Adipocyte (in vitro differentiated cells): ENCODE results near the gene BRINP3.

Source experiments
- DNase-seq: peaks from one replicate; pipeline ENCODE4 v3.0.0-alpha.2; 2015; ENCODE audit warnings: low read depth
- H3K27me3 ChIP-seq: replicated peaks from 2 replicates; pipeline ENCODE4 v1.7.0; 2013; ENCODE audit warnings: mild to moderate bottlenecking, low read length, moderate library complexity; ENCODE audit not compliant: control insufficient read depth, insufficient read depth
- H3K36me3 ChIP-seq: 2 replicates; pipeline ENCODE4 v1.7.0; 2013; ENCODE audit warnings: low read length, mild to moderate bottlenecking, moderate library complexity; ENCODE audit not compliant: control insufficient read depth, insufficient read depth, severe bottlenecking
- H3K4me1 ChIP-seq: 2 replicates; pipeline ENCODE4 v1.7.0; 2013; ENCODE audit warnings: mild to moderate bottlenecking, low read length, moderate library complexity; ENCODE audit not compliant: control insufficient read depth, insufficient read depth
- H3K4me3 ChIP-seq: 2 replicates; pipeline ENCODE4 v1.7.0; 2013; ENCODE audit warnings: mild to moderate bottlenecking, low read length, moderate library complexity
- H3K9ac ChIP-seq: 2 replicates; pipeline ENCODE4 v1.7.0; 2013; ENCODE audit warnings: mild to moderate bottlenecking, low read length, moderate library complexity
- H3K9me3 ChIP-seq: 2 replicates; pipeline ENCODE4 v1.7.0; 2013; ENCODE audit warnings: mild to moderate bottlenecking, low read length, moderate library complexity; ENCODE audit not compliant: control insufficient read depth

Gene BRINP3

DNA sequence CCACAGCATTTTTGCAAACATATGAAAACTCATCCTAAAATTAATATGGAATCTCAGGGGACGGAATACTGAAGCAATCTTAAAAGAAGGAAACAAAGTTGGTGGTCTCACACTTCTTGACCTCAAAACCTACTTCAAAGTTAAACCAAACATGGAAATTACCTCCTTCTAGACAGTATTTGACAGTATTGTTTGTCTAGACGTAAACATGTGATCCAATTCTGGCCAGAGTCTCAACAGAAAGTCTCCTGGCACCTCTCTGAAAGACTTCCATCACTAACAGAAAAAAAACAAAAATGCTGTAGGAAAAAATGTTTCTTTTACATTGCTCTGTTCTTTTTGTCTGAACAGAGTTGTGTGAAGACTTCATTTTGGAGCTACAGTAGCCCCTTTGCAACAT is 99.7 kb downstream of the BRINP3 start:
- H3K9ac ChIP-seq: no peak overlapping the region
- H3K9me3 ChIP-seq: no peaks in the 10 kb centered on the region
- no peaks in the 10 kb centered on the region for H3K4me1 ChIP-seq
- H3K36me3 ChIP-seq: no peaks in the 10 kb centered on the region
- no peak overlapping the region for H3K4me3 ChIP-seq
- no peak for DNase-seq
- H3K27me3 ChIP-seq: no peaks in the 10 kb centered on the region

DNA sequence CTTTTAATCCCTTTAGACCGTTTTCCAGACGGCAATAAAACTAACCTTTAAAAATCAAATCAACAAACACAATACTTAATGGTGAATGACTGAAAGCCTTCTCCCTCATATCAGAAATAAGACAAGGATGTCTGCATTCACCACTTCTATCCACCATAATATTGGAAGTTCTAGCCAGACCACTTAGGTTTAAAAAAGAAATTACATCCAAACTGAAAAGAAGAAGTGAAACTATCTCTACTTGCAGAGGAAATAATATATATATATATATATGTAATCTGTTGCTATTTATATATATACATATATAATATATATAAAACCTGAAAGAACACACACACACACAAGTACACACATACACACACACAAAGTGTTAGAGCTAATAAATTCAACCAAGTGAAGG is 100.4 kb downstream of the BRINP3 start:
- no peak for DNase-seq
- Histone ChIP-seq H3K9me3 (no peaks in the 10 kb centered on the region), H3K4me3 (no peak overlapping the region), H3K9ac (no peak overlapping the region), H3K4me1 (no peaks in the 10 kb centered on the region), H3K27me3 (no peaks in the 10 kb centered on the region), H3K36me3 (no peaks in the 10 kb centered on the region)

DNA sequence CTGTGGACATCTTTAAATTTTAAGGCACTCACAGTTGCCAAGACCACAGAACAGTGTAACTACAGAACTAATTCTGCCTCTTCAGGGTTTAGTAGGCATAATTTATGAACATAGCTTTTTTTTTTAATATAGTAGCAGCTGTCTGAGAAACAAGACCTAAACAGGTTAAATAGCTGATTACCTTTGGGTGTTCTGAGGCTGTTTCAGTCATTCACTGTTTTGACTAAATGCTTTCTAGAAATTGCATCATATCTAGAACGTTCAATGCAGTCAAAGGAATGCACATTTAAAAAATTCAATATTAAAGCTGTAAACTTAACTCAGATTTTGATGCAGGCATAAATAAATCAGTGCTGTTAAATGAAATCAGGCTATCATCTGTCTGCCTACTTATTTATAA is 101.6 kb downstream of the BRINP3 start:
- no peaks in the 10 kb centered on the region for H3K4me1 ChIP-seq
- no peak overlapping the region for H3K4me3 ChIP-seq
- H3K9ac ChIP-seq: no peak overlapping the region
- H3K9me3 ChIP-seq: no peaks in the 10 kb centered on the region
- DNase-seq: peak; percentile 59
- H3K27me3 ChIP-seq: no peaks in the 10 kb centered on the region
- H3K36me3 ChIP-seq: no peaks in the 10 kb centered on the region

DNA sequence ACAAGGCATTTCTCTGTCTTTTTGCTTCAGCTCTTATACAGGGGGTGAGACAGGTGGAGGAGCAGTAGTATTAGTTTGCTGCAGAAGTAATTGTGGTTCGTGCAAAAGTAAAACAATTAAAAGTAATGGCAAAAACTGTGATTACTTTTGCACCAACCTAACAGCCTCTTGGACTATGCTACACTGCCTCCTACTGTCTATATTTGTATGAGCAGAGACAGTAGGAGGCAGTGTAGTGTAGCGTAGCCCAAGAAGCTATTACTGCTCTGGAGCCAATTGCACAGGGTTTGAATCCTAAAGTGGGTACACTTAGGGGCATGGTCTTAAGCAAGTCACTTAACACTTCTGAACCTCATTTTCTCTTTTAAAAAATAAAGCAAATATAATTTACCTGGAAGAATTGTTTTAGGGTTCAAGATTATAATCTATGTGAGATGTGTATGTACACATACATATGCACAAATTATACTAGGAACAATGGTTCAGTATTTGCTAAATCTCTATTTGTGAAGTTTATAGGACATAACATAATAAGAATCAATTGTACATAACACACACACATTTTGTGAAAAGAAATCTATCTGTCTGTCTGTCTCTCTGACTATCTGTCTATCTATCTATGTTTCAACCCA is 103.8 kb downstream of the BRINP3 start:
- H3K9ac ChIP-seq: no peak overlapping the region
- H3K27me3 ChIP-seq: no peaks in the 10 kb centered on the region
- peak; percentile 10 for DNase-seq
- H3K4me1 ChIP-seq: no peaks in the 10 kb centered on the region
- H3K4me3 ChIP-seq: no peak overlapping the region
- no peaks in the 10 kb centered on the region for H3K36me3 ChIP-seq
- H3K9me3 ChIP-seq: no peaks in the 10 kb centered on the region

DNA sequence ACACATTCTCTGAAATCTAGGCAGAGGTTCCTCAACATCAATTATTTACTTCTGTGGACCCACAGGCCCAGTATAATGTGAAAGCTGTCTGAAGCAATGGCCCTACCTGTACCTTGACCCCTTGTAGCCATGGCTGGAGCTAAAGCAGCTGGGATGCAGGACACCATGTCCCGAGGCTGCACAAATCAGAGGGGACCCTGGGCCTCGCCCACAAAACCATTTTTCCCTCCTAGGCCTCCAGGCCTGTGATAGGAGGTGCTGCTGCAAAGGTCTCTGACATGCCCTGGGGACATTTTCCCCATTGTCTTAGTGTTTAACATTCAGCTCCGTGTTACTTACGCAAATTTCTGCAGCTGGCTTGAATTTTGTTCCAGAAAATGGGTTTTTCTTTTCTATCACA is 110.5 kb downstream of the BRINP3 start:
- H3K27me3 ChIP-seq: no peaks in the 10 kb centered on the region
- H3K9ac ChIP-seq: no peak overlapping the region
- H3K36me3 ChIP-seq: no peaks in the 10 kb centered on the region
- no peak overlapping the region for H3K4me3 ChIP-seq
- H3K9me3 ChIP-seq: no peaks in the 10 kb centered on the region
- no peak for DNase-seq
- no peaks in the 10 kb centered on the region for H3K4me1 ChIP-seq

DNA sequence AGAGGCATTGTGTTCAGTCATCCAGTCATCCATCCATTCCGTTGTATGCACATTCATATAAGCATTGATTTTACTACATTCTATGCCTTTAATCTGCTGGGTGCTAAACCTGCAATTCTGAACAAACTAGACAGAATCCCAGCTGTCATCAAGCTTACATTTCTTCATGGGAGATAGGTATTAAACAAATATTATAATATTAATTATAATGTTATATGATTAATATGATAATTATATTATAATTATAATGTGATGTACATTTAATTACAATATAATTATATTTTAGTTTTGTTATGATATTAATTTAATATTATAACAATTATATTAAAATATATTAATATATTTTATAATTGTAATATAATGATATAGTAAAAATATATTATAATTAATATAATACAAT is 112.4 kb downstream of the BRINP3 start:
- no peak overlapping the region for H3K9ac ChIP-seq
- no peaks in the 10 kb centered on the region for H3K36me3 ChIP-seq
- DNase-seq: no peak

DNA sequence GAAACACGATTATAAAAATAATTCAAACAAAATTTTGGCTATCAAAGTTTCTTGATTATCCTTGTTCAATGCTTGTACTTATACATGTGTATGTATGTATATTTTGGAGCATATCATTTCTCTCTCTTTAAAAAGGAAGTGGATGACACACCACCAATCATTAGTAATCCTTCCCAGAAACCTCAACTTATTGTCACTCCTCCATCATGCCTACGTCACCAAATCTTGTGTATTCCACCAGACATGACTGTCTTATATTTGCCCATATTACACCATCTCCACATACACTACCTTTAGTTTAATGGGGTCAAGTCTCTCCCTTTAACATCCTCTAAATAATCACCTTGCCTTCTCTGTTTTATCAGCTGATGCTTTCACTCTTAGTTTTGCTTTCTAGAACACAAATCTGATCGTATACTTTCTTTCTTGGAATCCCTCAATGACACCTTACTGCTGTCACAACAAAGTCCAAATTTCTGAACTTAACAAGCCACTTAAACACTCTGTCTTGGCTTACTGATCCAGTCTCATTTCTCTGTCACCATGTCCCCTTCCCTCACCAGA is 124.0 kb downstream of the BRINP3 start:
- DNase-seq: no peak
- no peaks in the 10 kb centered on the region for H3K4me1 ChIP-seq
- H3K4me3 ChIP-seq: no peak overlapping the region

More for the DNA sequence above, 112.4 kb downstream of the BRINP3 start:
- Histone ChIP-seq H3K4me3 (no peak overlapping the region), H3K4me1 (no peaks in the 10 kb centered on the region), H3K27me3 (no peaks in the 10 kb centered on the region), H3K9me3 (no peaks in the 10 kb centered on the region)

DNA sequence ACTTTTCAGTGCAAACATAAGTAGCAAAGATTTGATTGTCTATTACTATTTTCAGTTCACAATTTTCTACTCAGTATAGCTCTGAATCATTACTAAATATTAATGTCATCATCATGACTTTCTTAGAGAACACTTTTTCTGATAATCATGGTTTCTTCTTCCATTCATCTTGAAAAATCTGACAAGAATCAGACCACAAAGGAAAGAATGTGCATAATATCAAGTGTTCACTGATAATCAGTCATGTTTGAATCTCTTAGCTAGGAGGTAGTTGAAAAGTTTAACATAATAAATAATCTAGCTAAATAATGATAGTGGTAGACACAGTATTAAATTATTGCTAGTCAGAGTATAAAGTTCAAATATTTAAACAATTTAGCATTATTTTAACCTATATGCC is 133.2 kb downstream of the BRINP3 start:
- no peaks in the 10 kb centered on the region for H3K9me3 ChIP-seq
- H3K27me3 ChIP-seq: no peaks in the 10 kb centered on the region
- H3K4me3 ChIP-seq: no peak overlapping the region
- DNase-seq: no peak
- H3K4me1 ChIP-seq: no peaks in the 10 kb centered on the region
- no peaks in the 10 kb centered on the region for H3K36me3 ChIP-seq
- no peak overlapping the region for H3K9ac ChIP-seq

More for the DNA sequence above, 124.0 kb downstream of the BRINP3 start:
- Histone ChIP-seq H3K9me3 (no peaks in the 10 kb centered on the region), H3K9ac (no peak overlapping the region), H3K36me3 (no peaks in the 10 kb centered on the region), H3K27me3 (no peaks in the 10 kb centered on the region)

DNA sequence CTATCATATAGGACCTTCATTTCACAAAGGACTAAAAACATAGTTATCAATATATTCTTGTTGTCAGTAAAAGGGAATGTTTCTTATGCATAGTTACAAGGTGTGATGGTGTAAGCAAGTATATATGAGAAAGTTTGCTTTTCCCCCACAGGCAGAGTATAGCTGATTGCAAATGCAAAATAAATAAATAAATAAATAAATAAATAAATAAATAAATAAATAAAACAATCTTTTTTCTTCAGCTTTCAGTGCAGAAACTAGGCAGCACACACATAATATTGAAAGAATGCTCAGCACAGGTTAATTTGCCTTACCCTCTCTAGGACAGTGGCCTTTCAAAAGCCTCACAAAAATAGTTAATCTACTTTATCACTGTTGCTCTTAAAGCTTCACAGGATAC is 138.8 kb downstream of the BRINP3 start:
- Histone ChIP-seq H3K9ac (no peak overlapping the region), H3K9me3 (no peaks in the 10 kb centered on the region), H3K27me3 (no peaks in the 10 kb centered on the region), H3K4me3 (no peak overlapping the region), H3K4me1 (no peaks in the 10 kb centered on the region), H3K36me3 (no peaks in the 10 kb centered on the region)
- no peak for DNase-seq

DNA sequence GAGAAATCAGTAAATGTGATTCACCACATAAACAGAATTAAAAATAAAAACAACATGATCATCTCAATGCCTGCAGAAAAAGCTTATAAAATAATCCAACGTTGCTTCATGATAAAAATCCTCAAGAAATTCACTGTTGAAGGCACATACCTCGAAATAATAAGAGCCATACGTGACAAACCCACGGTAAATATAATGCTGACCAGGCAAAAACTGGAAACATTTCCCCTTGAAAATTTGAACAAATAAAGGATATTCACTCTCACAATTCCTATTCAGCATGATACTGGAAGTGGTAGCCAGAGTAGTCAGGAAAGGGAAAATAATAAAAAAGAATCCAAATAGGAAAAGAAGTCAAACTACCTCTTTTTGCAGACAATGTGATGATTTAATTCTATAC is 148.8 kb downstream of the BRINP3 start:
- no peak for DNase-seq
- Histone ChIP-seq H3K9me3 (no peaks in the 10 kb centered on the region), H3K9ac (no peak overlapping the region), H3K36me3 (no peaks in the 10 kb centered on the region), H3K27me3 (no peaks in the 10 kb centered on the region), H3K4me1 (no peaks in the 10 kb centered on the region), H3K4me3 (no peak overlapping the region)

DNA sequence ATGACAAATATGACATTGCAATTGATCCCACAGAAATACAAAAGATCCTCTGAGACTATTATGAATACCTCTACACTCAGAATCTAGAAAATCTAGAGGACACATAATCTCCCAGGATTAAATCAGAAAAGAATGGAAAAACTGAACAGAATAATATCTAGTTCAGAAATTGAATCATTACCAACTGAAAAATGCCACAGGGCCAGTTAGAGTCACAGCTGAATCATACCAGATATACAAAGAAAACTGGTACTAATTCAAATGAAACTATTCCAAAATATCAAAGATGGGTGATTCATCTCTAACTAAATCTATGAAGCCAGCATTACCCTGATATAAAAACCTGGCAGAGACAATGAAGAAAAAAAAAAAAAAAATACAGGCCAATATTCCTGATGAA is 149.3 kb downstream of the BRINP3 start:
- Histone ChIP-seq H3K4me1 (no peaks in the 10 kb centered on the region), H3K9ac (no peak overlapping the region), H3K9me3 (no peaks in the 10 kb centered on the region), H3K4me3 (no peak overlapping the region), H3K36me3 (no peaks in the 10 kb centered on the region), H3K27me3 (no peaks in the 10 kb centered on the region)
- peak; percentile 67 for DNase-seq

DNA sequence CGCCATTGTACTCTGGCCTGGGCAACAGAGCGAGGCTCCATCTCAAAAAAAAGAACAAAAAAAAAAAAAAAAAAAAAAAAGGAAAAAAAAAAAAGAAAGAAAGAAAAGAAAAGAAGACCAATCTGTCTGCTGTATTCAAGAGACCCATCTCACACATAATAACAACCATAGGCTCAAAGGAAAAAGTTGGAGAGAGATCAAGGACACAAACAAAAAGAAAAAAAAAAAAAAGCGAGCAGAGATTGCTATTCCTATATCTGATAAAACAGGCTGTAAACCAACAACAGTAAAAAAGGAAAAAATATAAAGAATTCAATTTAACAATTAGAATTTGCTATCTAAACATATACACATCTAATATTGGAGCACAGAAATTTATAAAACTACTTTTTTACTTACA is 150.4 kb downstream of the BRINP3 start:
- Histone ChIP-seq H3K4me1 (no peaks in the 10 kb centered on the region), H3K27me3 (no peaks in the 10 kb centered on the region), H3K9me3 (no peaks in the 10 kb centered on the region), H3K4me3 (no peak overlapping the region), H3K9ac (no peak overlapping the region), H3K36me3 (no peaks in the 10 kb centered on the region)
- DNase-seq: peak; percentile 9
